Measurements from ENCODE around the gene NBR1.
"Not testable (repeated sequence)": the region's sequence is repeated elsewhere in the genome, so short reads cannot be mapped to it uniquely, and the experiment has no call there.

Gene NBR1

DNA sequence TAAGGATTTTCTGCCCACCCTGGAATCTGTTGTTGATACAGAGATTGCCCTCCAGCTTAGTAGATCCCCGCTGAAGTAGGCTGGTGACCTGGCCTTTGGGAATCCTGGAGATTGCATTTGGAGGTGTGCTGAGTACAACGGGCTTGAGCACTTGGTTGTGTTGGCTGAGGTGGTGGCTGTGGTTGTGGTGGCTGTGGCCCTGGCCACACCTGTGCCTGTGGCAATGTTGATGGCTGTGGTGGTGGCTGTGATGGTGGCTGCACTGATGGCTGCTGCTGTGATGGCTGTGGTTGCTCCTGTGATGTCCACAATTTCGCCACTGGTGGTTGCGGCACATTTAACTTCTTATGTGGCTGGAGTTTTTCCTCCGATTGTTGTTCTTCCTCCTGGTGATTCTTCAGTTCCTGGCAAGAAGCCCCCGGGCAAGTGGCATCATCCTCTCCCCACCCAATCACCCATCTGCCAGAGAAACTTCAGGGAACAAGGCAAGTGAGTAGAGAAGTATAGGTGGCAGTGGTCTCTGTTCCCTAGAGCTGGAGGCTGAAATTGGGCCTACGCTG, 53.2 kb downstream of the NBR1 start:
- Histone ChIP-seq H3K27me3 (ENCODE audit: insufficient read depth, poor library complexity, severe bottlenecking) (no peaks in the 10 kb centered on the region), H3K4me3 (replicated peaks; ENCODE audit: insufficient read depth, low read length) (no peak overlapping the region), H3K27ac (replicated peaks) (no peak overlapping the region)
- no peak for TF ChIP-seq REST (IDR thresholded peaks at IDR 0.05; ENCODE audit: insufficient replicate concordance, low read depth)
- TF ChIP-seq POLR2AphosphoS5 (IDR thresholded peaks at IDR 0.05; ENCODE audit: low read depth): no peak
- TF ChIP-seq, protein P1, sequence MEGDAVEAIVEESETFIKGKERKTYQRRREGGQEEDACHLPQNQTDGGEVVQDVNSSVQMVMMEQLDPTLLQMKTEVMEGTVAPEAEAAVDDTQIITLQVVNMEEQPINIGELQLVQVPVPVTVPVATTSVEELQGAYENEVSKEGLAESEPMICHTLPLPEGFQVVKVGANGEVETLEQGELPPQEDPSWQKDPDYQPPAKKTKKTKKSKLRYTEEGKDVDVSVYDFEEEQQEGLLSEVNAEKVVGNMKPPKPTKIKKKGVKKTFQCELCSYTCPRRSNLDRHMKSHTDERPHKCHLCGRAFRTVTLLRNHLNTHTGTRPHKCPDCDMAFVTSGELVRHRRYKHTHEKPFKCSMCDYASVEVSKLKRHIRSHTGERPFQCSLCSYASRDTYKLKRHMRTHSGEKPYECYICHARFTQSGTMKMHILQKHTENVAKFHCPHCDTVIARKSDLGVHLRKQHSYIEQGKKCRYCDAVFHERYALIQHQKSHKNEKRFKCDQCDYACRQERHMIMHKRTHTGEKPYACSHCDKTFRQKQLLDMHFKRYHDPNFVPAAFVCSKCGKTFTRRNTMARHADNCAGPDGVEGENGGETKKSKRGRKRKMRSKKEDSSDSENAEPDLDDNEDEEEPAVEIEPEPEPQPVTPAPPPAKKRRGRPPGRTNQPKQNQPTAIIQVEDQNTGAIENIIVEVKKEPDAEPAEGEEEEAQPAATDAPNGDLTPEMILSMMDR (IDR thresholded peaks at IDR 0.05; ENCODE audit: insufficient read depth, low read length): no peak
- no peak for TF ChIP-seq GABPA (IDR thresholded peaks at IDR 0.05; ENCODE audit: low read depth)
- TF ChIP-seq SPI1 (IDR thresholded peaks at IDR 0.05; ENCODE audit: borderline replicate concordance, low read depth): no peak
- peak in 1 of 2 experiments; percentile 28 for DNase-seq (ENCODE audit: low read depth in 1 of 2, low spot score in 1 of 2)

DNA sequence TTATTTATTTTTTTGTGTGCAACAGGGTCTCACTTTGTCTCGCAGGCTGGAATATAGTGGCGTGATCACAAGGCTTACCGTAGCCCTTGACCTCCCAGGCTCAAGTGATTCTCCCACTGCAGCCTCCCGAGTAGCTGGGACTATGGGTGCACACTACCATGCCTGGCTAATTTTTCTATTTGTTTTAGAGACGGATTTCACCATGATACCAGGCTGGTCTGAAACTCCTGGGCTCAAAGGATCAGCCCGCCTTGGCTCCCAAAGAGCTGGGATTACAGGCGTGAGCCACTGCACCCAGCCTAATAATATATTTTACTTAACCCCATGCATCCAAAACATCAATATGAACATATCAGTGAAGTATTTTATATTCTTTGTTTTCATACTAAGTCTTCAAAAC, 55.4 kb downstream of the NBR1 start:
- no peak for DNase-seq (ENCODE audit: low read depth in 1 of 2, low spot score in 1 of 2)
- TF ChIP-seq, protein P1 (IDR thresholded peaks at IDR 0.05; ENCODE audit: insufficient read depth, low read length): no peak
- TF ChIP-seq GABPA (IDR thresholded peaks at IDR 0.05; ENCODE audit: low read depth) (no peak), POLR2AphosphoS5 (IDR thresholded peaks at IDR 0.05; ENCODE audit: low read depth) (no peak), REST (IDR thresholded peaks at IDR 0.05; ENCODE audit: insufficient replicate concordance, low read depth) (no peak), SPI1 (IDR thresholded peaks at IDR 0.05; ENCODE audit: borderline replicate concordance, low read depth) (no peak)
- no peaks in the 10 kb centered on the region for H3K27me3 ChIP-seq (ENCODE audit: insufficient read depth, poor library complexity, severe bottlenecking)
- no peak overlapping the region for H3K4me3 ChIP-seq (replicated peaks; ENCODE audit: insufficient read depth, low read length)
- H3K27ac ChIP-seq (replicated peaks): no peak overlapping the region

DNA sequence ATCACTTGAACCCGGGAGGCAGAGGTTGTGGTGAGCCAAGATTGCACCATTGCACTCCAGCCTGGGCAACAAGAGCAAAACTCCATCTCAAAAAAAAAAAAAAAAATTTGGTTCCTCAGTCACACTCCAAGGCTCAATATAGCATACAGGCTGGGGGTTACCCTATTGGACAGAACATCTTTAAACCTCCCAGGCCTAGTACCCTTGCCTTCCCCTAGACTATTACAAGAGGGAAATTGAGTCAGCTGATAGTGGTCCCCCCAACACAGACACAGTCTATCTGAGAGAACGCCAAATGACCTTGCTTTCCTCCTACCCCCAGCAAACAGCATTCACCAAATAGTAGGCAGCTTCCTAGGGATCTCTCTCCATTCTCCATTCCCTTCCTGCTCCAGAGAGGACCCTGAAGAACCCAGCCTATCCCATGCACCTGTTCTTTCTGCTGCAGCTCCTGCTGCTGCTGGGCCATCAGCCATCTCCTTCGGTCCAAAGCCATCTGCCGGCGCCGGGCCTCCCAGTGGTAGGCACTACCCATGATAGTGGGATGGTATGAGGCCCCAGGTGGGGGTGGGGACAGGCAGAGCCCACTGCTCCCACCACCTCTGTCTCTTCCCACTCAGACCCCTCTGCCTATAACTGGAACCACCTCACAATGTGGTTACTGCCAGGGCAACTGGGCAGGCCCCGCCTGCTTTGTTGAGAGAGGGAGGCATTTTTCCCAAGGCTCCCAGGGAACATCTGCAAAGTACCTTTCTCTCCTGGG, 57.2 kb downstream of the NBR1 start, which contains the start of gene CCDC200:
TSS of gene CCDC200 (minus strand) at position 604 of the 763 bp plus-strand sequence. CDS start at position 535, 69 bp downstream.
- not testable (repeated sequence) for DNase-seq (ENCODE audit: low read depth in 1 of 2, low spot score in 1 of 2); H3K27ac ChIP-seq (replicated peaks); H3K27me3 ChIP-seq (ENCODE audit: insufficient read depth, poor library complexity, severe bottlenecking); H3K4me3 ChIP-seq (replicated peaks; ENCODE audit: insufficient read depth, low read length)

DNA sequence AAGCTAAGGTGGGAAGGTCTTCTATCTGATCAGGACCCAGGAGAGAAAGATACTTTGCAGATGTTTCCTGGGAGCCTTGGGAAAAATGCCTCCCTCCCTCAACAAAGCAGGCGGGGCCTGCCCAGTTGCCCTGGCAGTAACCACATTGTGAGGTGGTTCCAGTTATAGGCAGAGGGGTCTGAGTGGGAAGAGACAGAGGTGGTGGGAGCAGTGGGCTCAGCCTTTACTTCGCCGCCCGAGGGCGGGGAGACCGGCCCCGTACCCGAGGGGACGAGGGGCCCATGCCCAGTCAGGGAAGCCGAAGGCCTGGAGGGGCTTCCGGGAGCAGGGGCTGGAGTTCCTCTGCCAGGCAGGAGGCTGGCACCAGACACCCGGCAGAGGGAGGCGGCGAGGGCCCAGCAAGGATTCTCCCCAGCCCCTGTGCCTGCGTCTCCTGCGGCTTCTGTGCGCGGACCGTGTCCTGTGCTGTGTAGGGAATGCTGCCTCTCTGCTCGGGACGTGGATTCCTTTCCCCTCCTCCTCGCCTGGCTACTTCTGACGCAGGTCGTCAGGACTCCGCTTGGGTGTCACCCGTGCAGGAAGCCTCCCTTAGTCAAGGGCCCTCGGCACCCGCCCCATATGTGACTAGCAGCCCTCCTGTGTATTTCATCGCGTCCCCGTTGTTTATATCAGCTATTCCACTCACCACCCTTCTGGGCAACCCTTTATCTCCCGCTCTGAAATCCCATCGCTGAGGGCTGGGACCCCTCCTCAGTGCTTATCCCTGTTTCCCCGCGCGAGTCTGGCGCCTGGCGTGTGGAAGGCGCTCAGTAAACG, 60.4 kb downstream of the NBR1 start:
- not testable (repeated sequence) for H3K27me3 ChIP-seq (ENCODE audit: insufficient read depth, poor library complexity, severe bottlenecking); DNase-seq (ENCODE audit: low read depth in 1 of 2, low spot score in 1 of 2); H3K27ac ChIP-seq (replicated peaks)
- peak overlapping the region; percentile 15; the same call in 1 of the 2 replicates for H3K4me3 ChIP-seq (replicated peaks; ENCODE audit: insufficient read depth, low read length)

DNA sequence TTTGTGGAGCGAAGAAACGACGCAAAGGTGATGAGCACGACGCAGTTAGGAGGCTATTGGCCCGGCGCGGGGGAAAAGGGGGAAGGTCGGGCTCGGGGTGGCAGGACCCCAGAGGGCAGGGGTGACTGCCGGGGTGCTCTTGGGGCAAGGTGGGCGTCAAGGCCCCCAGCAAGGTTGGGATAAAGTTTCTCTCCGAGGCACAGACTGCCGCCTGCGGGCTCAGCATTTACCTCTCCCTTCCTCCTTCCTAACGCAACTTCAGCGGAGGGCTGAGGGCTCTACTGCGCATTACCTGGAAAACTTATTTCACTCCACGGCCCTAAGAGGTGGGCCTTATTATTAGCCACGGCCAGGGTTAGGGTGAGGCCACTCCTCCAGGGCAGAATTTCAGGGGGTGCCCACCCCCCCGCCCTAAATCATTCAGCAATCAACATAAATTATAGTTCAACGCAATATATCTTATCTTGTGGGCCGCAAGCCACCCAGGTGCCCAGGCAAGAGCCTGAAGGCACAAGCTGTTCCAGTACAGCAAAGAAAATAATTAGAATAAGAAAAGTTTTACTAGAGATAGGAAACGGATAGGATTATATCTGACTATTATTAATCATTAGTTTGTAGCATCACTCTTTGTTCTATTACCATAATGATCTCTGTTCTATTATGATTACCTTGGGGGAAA, 61.1 kb downstream of the NBR1 start:
- H3K4me3 ChIP-seq (replicated peaks; ENCODE audit: insufficient read depth, low read length): peak overlapping the region; percentile 15; the same call in 1 of the 2 replicates
- not testable (repeated sequence) for H3K27me3 ChIP-seq (ENCODE audit: insufficient read depth, poor library complexity, severe bottlenecking); H3K27ac ChIP-seq (replicated peaks)
- peak in 1 of 2 experiments; percentile 51 for DNase-seq (ENCODE audit: low read depth in 1 of 2, low spot score in 1 of 2)

GRCh38 chr17:43233263-43233662, 62.2 kb downstream of the NBR1 start:
- DNase-seq (ENCODE audit: low read depth in 1 of 2, low spot score in 1 of 2); H3K27ac ChIP-seq (replicated peaks); H3K4me3 ChIP-seq (replicated peaks; ENCODE audit: insufficient read depth, low read length); H3K27me3 ChIP-seq (ENCODE audit: insufficient read depth, poor library complexity, severe bottlenecking): not testable (repeated sequence)

DNA sequence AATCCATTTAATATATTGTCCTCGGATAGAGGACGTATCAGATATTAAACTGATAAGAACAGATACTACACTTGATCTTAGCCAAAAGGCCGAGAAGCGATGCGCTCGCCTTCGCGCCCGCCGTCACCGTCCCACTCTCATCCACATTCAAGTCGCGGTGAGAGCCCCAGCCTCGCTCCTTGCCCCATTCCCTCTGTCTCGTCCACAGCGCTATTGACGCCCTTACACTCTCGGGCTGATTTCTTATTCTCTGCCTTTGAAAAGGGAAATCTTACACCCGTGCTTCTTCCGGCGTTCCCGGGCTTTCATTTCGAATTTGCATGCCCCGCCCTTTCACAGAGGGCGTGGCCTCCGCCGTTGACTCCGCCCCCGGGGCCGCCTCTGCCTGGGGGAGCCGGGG, 62.9 kb downstream of the NBR1 start, which contains the start of gene RNU2-1:
TSS of gene RNU2-1 (minus strand) at position 101 of the 400 bp plus-strand sequence.
- not testable (repeated sequence) for H3K27ac ChIP-seq (replicated peaks); H3K4me3 ChIP-seq (replicated peaks; ENCODE audit: insufficient read depth, low read length); DNase-seq (ENCODE audit: low read depth in 1 of 2, low spot score in 1 of 2); H3K27me3 ChIP-seq (ENCODE audit: insufficient read depth, poor library complexity, severe bottlenecking)

Data from HL-60 (cell line).